HG03571 (cell line): Measurements from ENCODE around the gene DEAF1.

ENCODE experiments used
- ATAC-seq: cut with Tn5 transposase; IDR thresholded peaks from one replicate; pipeline ENCODE4 v1.9.1; 2021; ENCODE audit not compliant: unreplicated experiment

The DEAF1 gene

DNA sequence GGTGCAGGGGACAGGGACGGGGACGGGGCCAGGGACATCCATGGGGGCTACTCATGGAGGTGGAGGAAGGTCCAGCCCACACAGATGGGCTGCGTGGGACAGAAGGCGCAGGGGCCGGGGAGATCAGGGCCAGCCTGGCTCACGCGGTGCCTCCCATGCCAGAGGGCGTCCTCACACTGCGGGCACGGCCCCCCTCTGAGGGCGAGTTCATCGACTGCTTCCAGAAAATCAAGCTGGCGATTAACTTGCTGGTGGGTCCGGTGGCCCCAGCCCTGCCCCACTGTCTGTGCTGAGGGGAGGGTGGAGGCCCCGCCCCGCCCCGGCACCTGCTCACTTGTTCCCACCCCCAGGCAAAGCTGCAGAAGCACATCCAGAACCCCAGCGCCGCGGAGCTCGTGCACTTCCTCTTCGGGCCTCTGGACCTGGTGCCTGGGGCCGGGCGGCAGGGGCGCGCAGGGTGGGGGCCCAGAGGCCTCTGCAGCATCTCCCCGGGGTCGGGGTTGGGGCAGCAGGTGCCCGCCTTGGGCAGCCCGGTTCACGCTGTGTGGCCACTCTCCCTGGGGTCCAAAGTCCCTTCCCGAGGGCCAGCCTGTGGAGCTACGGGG, 26.8 kb upstream of the DEAF1 start:
- ATAC-seq = no peak

DNA sequence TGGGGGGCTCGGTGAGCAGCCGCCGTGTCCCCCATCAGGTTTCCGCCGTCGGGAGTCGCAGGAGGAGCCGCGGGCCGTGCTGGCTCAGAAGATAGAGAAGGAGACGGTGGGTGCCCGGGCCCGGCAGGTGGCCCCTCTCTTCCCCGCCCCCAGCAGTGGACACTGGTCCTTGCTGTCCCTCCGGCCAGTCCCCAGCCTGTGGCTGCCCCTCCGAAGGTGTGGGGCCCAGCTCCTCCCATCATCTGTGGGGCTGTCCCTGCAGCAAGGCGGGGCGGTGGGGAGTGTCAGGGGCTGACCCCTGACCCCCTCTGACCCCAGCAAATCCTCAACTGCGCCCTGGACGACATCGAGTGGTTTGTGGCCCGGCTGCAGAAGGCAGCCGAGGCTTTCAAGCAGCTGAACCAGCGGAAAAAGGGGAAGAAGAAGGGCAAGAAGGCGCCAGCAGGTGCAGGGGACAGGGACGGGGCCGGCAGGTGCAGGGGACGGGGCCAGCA, 26.3 kb upstream of the DEAF1 start:
- no peak for ATAC-seq

DNA sequence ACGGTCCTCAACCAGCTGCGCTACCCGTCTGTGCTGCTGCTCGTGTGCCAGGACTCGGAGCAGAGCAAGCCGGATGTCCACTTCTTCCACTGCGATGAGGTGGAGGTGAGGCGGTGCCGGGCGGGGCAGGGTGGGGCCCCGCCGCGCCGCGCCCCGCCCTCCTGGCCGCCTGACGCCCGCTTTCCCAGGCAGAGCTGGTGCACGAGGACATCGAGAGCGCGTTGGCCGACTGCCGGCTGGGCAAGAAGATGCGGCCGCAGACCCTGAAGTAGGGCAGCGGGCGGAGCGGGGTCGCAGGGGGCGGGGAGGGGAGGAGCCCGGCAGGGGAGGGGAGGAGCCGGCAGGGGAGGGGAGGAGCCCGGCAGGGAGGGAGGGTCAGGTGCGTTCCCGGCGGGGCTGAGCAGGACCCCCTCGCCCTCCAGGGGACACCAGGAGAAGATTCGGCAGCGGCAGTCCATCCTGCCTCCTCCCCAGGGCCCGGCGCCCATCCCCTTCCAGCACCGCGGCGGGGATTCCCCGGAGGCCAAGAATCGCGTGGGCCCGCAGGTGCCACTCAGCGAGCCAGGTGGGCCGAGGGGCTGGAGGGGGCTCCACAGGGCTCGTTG, 25.7 kb upstream of the DEAF1 start:
- ATAC-seq = no peak

DNA sequence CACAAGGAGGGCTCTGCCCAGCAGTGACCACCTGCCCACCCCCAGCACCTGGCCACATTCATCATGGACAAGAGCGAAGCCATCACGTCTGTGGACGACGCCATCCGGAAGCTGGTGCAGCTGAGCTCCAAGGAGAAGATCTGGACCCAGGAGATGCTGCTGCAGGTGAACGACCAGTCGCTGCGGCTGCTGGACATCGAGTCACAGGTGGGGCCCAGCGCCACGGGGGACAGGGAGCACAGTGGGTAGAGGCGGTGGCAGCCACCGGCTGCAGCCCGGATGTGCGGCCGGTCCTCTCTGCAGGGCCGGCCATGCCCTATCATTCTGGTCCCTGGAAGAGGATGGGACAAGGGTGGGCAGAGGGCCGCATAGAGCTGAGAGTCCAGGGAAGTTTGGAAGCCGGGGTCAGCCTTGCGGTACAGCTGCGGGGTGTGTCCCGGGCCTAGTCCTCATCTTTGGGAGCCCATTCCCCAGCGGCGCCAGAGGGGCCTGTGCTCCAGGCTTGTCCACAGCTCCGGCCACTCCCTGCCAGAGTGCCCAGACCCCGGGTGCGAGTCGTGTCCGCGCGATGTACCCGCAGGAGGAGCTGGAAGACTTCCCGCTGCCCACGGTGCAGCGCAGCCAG, 25.1 kb upstream of the DEAF1 start:
- ATAC-seq = no peak

DNA sequence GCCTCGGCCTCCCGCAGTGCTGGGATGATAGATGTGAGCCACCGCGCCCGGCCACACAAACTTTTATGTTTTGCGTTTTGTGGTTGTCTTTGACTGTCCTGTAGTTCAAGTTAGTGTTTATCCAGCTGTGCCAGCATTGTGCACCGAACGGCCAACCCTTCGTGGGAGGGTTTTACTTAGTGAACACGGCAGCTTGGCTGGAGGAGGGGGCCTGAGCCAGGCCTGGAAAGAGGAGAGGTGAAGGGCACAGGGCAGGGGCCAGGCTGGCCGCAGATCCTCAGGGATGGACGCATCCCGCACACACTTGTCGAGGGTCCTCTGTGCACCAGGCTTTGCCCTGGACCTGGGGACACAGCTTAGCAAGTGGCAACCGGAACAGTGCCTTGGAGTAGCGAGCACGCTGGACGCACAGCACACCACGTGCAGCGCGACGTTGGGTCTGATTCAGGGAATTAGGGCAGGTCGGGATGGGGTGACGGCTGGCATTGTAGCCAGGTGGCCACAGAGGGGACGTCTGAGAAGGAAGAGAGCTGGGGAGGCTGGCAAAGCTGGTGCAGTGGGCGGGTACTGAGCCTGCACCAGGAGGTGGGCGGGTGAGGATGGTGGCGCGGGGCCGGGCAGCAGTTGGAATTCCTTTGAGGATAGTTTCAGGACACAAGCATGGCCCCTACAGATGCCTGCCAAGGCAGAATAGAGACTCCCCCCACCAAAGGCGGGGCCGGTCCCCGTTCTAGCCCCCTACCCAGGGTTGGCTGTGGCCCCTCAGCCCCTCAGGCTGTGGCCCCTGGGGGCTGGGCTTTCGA, 24.4 kb upstream of the DEAF1 start:
- ATAC-seq = no peak

DNA sequence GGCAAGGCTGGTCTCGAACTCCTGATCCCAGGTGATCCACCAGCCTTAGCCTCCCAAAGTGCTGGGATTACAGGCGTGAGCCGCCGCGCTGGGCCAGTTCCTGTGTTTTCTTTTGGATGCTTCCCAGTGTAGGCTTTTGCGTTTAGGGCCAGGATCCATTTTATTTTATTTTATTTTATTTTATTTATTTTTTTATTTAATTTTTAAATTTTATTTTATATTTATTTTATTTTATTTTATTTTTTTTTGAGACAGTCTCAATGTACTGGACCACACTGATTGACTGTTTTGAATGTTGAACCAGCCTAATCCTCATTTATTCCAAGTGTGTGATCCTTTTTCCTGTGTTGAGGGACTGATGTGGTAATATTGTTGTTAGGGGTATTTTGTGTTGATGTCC, 19.4 kb upstream of the DEAF1 start:
- ATAC-seq = no peak

DNA sequence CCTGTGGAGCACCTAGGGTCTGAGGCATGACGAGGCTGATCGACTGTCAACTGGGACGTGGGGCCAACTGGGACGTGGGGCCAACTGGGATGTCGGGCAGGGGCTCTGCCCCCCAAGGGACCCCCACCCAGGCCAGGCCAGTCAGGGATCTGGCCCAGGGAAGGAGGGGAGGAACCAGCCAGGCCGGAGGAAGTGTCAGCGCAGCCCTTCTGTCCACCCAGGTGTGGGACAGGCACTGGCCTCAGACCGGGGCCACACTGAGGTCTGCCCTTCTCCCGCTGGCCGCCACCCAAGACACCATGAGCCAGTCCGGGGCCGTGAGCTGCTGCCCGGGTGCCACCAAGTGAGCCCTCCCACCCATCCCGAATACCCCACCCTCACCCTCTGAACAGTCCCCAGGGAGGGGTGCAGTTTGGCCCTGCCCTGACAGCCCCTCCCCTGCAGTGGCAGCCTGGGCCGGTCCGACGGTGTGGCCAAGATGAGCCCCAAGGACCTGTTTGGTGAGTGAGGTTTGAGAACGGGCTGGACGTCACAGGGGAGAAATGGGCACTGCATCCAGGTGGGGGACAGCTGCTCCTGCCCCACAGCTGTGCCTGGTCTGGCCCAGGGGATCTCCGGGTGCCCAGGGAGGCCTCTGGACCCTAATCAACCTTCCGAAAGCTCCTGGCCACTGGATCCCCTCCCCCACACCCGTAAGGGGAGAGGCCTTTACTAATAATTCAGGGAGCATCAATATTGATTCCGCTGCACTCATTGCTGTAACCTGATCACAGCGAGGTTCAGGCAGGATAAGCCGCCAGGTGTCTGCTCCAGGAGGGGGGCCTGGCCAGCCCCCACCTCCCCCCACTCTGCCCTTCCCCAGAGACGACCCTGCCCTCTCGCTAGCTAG, 14.3 kb upstream of the DEAF1 start:
- no peak for ATAC-seq

DNA sequence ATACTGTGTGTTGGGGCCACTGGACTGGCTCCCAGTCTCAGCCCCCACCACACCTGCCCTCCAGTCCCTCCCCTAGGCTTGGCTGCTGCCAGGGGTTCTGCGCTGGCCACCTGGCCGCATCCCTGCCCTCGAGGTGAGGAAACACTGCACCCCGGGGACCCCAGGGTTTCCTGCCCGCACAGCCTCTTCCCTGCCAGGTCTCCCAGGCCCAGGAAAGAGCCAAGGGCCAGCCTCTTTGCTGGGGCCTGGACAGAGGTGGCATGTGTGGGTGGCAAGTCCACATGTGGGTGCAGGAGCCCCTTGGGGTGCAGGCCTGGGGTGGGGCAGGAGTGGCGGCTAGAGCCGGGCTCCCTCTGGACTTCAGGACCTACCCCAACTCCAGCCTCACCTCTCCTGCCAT, 13.5 kb upstream of the DEAF1 start:
- no peak for ATAC-seq

DNA sequence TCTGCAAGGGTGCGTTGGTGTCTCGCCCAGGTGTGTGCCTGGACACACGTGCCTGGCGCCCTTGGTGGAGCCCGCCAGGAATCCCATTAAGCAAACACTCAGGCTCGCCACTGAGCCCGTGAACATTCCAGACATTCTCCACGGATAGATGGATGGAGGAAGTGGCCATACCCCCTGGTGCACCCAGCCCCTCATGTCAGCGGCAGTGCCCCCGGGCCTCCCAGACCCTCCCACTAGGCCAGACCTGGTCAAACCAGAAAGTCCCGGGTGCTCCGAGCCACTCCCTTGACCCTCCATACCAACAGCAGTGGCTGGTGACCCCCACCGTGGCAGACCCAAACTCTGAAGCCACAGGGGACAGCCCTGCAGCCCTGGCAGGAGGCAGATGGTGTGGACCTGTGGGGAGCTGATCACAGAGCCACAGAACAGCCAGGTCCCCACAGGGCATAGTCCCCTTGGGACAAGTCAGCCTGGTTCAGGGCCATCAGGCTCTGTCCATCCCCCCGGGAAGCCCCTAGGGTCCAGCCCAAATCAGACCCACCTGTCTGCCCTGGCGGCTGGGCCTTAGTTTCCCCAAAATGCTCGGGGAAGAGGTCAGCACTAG, 12.9 kb upstream of the DEAF1 start:
- no peak for ATAC-seq

DNA sequence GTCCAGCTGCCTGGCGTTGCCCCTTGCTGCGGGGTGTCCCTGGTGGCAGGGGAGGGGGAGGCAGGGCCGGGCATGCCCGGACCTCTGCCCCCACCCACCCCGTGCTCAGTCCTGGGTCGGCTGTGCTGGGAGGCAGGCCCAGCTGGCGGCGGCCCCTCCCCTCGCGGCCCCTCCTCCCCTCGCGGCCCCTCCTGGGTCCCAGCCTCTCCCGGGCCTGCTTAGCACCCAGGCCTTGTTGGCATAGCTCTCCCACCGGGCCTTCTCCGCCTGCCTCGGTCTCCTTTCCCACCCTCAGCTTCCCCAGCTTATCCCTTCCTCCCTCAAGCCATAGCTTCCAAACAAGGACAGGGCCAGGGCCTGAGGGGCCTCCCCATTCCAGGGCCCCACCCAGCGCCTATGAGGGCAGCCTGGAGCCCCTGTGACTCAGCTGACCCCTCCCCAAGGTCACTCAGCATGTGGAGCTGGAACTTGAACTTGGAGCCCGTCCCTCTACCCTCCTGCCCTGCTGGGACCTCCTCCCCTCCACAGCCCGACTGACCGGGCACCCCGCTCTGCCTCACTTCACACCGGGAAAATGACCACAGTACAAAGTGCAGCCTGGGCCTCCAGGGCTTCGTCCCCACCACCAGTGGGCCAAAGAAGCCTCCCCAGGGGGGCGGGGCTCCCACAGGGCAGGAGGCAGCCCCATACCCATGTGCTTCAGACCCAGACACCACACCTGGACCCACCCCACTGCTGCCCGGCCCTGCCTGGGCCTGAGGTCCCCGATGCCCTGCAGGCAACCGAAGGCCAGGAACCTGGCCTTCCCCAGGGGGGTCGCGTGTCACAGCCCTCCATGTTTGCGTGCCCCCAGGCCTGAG, 12.2 kb upstream of the DEAF1 start:
- ATAC-seq = no peak

DNA sequence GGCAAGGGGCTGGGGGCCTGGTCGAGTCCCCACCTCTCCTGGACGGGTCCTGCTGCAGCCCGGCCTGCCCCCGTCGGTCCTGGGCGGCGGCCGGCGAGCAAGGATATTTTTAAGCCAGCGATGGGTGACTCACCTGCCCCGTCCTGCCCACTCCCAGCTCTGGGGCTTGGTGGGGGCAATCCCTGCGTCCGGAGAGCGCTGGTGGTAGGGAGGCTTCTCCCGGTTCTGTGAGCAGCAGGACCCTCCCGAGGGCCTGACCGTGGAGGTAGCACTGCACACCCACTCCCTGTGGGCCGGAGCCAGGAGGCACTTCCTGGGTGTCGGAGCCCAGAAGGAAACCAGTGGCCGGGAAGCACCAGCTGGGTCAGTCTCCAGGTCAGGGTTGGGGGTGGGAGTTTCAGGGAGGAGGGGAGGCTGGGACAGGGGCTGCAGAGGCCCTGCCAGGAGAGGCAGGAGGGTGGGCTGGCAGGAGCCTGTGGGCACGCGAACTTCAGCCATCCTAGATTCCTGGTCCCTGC, 11.5 kb upstream of the DEAF1 start:
- ATAC-seq = no peak

DNA sequence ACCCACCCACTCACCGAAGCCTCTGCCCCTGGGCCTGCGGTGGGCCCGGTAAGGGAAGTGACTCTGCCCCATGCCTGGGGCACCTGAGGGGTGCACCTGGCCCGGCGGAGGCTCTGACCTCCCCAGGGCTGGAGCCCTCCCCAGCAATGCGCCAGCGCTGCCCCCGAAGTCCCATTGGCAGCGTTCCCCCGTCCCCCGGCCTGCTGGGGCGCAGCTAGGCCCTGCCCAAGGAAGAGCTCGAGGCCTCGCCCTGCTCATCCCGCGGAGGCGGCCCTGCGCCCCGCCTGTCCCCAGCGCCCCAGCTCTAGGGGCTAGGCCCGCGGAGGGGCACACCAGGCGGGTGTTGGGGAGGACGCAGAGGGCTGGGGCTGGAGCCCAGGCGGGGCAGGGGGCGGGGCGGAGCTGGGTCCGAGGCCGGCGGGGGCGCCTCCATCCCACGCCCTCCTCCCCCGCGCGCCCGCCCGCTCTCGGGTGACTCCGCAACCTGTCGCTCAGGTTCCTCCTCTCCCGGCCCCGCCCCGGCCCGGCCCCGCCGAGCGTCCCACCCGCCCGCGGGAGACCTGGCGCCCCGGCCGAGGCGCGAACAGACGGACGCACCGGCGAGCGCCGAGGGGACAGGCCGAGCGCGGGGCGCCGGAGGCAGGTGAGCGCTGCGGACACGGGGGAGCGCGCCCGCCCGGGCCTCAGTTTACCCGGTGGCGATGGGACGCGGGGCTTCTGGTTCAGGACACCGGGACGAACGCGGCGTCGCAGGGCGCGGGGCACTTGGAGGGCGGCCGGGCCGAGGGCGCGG, 10.8 kb upstream of the DEAF1 start, which contains the start of gene EPS8L2:
Gene EPS8L2 (plus strand): TSS at position 586 of the 793 bp plus-strand sequence. CDS start 3,177 bp downstream, outside the sequence.
- no peak for ATAC-seq

DNA sequence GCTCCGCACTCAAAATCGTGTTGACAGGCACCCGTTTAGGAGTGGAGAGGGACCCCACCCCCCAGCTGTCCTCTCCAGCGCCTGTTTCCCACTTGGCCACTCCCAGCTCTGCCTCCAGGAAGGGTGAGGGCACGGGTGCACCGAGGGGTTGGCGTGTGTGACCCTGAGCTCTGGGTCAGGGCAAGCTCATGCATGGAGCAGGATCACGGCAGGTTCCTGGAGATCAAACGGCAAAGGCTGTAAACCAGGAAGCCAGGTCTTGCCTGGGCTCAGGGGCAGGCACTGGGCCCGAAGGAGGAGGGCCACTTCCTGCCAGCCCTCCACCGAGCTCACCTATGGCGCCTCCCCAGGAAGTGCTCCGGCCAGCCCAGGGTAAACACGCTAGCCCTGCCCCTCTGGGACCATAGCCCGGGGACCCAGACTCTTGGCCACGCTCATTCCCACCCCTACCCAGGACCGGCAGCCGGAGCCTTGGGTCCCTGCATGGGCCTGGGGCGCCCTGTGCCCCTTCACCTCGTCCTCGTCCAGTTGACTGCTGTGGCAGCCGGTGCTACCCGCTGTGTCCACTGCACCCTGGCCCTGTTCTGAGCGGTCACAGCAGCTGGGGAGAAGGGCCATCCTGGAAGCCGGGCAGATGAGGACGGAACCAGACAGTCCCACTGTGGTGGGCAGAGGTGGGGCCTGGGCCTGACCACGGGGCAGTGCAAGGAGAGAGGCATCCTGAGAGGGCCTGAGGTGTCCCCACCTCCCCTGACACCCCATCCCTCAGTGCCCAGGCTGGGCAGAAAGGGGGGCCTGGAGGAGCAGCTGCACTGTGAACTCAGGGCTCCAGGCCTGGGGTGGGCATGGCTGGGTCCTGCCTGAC, 10.0 kb upstream of the DEAF1 start:
- ATAC-seq = no peak

DNA sequence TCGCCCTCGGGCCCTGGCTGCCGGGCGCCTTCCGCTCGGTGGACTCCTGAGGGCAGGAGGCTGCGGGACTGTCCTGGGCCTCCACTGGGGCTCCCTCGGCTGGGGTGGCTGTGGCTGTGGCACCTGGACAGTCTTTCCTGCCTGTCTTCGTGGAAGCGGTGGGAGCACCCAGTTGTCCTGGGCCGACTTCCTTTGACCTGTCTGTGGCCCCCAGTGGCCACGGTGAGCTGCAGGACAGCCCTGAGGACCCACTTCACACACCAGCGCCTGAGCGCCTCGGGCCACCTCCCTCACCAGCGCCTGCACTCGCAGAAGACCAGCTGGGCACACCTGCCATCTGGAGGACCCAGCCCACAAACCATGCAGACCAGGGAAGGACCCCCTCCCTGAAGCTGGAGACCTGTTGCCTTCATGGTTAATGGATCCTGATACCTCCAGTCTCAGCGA, 9.2 kb upstream of the DEAF1 start:
- ATAC-seq = no peak

DNA sequence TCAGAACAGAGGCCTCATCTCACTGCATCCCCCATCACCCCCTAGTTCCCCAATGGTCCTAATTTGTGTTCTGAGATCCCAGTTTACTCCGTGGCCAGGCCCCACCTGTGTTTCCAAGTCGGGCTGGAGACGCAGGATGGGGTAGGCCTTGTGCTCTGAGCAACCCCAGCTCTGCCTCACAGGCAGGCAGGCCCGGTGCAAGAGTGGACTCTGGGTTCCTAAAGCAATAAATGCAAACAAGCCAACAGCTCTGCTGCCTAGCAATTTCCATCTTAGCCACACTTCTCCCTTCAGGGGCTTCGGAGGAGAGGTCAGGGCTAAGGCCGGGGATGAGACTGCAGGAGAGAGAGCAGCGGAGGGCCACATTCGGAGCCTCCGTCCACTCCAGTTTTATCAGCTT, 8.5 kb upstream of the DEAF1 start:
- ATAC-seq = no peak

DNA sequence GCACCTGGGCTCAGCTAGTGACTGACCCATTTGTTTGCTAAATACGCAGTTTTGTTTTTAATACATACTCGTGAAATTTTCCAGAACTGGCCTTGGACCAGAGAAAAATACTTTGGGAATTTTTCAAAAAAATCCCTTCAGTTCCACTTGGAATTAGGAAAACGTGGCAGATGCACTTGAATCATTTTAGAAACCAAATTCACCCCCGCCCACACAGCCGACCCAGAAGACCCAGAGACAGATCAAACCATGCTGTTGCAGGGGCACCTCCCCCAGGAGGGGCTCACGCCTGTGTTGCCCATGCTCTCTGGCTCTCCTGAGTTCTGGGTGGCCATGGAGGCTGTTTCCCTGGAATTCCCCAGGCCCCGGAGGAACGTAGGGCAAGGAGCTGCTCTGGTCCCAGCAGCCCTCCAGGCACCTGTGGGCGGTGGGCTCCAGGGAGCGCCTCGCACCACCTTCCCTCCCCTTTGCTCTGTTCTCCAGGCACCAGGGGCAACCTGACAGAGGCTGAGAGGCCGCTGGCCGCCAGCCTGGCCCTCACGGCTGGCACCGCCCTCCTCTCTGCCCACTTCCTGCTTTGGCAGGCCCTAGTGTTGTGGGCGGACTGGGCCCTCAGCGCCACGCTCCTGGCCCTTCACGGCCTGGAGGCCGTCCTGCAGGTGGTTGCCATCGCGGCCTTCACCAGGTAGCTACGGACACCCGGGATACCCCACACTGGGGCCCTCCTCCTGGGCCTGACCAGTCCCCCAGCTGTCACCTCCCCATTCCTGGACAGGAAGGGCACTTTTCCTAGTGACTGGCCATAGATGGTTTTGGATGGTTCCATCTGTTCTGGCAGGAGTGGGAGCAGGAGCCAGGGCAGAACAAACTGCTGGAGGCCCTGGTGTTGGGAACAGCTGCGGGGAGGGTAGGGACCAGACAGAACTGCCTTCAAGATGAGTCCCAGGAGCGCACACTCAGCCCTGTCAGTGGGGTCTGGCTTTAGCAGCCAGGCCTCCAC, 7.7 kb upstream of the DEAF1 start:
- ATAC-seq = no peak
